Activated naive CD8-positive, alpha-beta T cell treated with anti-CD3 and anti-CD28 coated beads, Interleukin-2, amount 50 U/mL, for 16 hours (primary cell): ENCODE data around the gene ATXN1.
"Not testable (repeated sequence)": the region's sequence is repeated elsewhere in the genome, so short reads cannot be mapped to it uniquely, and the experiment has no call there.

ENCODE experiments used
- DNase-seq: peaks from one replicate; pipeline ENCODE4 v3.0.0-alpha.2; 2020; ENCODE audit warnings: low read depth, low spot score

Gene ATXN1

DNA sequence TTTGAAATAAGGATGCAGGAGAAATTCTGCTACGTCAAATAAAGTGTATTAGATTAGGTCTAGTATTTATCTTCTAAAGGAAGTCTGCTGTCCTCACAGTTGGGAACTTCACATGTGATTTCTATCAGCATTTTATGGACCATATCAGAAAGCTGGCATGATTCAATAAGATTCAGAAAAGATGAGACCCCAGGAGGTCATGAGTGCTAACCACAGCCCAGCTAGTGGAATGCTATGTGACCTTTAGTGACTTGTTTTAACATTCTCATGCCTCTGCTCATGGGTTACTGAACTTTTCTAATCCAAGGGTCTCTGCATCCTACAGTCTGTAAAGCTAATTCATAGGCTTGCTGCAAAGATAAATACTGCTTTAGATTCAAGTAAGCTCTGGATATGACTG, 372.8 kb downstream of the ATXN1 start:
- DNase-seq = no peak

GRCh38 chr6:16386057-16386456, 375.2 kb downstream of the ATXN1 start:
- DNase-seq = no peak

- no peak for DNase-seq
Measured at GRCh38 chr6:16383607-16384206, 377.6 kb downstream of the ATXN1 start.

DNA sequence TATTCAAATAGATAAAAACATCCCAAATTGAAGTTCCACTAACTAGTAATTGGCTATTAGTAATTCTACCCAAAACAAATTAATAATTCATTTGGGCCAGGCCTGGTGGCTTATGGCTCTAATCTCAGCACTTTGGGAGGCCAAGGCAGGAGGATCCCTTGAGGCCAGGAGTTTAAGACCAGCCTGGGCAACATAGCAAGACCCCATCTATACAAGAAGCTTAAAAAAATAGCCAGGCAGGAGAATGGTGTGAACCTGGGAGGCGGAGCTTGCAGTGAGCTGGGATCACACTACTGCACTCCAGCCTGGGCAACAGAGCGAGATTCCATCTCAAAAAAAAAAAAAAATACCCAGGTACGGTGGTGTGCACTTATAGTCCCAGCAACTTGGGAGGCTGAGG, 379.3 kb downstream of the ATXN1 start:
- not testable (repeated sequence) for DNase-seq

- DNase-seq = no peak
Measured at GRCh38 chr6:16380220-16380809, 380.9 kb downstream of the ATXN1 start.

- DNase-seq = not testable (repeated sequence)
Measured at GRCh38 chr6:16378360-16378759, 382.9 kb downstream of the ATXN1 start.

GRCh38 chr6:16377470-16377869, 383.8 kb downstream of the ATXN1 start:
- DNase-seq = no peak

DNA sequence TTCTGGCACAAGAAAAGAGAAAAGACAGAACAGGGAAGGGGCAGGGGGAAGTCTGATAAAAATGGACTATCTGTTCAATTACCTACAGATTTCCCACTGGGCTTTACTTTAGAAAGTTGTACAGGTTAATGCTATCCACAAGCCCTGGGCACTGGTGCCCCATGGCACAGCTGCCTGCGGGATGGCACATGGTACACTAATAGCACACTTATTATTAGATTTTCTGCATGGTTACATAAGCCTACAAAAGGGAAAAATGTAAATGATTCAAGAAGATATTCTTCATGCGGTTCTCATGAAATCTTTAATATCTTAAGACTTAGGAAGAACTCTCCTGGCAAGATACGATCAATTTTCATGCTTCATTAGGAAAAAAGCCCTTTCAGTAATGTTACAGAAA, 385.4 kb downstream of the ATXN1 start:
- DNase-seq = no peak

- no peak for DNase-seq
Measured at GRCh38 chr6:16375206-16375605, 386.1 kb downstream of the ATXN1 start.

- DNase-seq = no peak
Measured at GRCh38 chr6:16374461-16375200, 386.6 kb downstream of the ATXN1 start.

DNA sequence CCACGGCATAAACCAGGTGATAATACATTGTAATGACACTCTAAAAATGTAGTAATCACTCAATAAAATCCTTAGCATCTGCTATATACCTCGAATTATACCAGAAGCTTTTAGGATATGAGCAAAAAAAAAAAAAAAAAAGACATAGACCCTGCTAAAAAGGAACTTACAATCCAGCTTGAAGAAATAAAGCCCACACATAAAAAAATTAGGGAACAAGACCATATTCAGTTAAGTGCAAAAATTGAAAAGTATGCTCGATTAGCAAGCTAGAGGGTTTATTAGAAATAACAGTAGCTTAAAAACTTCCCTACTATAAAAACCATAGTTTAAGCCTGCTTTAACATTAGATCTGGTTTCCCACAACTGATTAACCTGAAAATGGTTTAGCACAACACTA, 387.2 kb downstream of the ATXN1 start:
- no peak for DNase-seq

DNA sequence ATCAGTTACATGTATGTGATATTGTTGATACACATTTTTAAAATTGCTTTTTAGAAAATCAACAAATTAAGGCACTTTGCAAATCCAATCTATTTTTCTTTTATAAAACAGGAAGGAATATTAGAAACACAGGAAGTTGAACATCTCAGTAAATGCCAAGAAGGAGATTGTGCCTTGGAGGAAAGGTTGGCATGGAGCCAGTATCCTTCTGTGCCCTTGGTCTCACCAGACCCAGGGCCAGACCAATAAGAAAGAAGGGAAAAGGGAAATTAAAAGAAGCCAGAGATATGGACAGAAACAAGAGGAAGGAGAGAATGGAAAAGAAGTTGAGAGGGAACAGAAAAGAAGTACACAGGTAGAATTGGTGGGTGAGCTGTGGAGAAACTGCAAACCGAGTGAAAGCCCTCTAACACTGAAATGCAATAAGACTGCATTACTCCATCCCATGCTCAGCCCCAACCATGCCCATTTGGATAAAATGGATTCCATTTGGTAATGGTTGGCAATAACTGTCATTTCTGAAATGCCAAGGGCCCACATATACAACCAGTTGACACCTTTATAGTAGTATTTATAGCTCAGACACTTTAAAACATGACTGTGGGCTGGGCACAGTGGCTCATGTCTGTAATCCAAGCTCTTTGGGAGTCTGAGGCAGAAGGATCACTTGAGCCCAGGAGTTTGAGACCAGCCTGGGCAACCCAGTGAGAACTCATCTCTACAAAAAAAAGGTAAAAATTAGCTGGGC, 389.1 kb downstream of the ATXN1 start:
- no peak for DNase-seq

DNA sequence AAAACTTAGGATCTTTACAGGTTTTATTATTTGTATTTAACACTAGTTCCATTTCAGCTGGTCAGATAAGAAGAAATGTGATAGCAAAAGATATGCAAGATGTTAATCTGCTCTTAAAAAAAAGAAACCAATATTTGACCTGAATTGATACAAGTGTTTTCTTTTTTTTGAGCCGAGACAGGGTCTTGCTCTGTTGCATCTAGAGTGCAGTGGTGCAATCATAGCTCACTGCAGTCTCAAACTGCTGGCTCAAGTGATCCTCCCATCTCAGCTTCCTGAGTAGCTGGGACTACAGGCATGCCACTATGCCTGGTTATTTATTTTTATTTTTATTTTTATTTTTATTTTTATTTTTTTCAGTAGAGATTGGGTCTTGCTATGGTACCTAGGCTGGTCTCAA, 389.9 kb downstream of the ATXN1 start:
- DNase-seq = no peak

DNA sequence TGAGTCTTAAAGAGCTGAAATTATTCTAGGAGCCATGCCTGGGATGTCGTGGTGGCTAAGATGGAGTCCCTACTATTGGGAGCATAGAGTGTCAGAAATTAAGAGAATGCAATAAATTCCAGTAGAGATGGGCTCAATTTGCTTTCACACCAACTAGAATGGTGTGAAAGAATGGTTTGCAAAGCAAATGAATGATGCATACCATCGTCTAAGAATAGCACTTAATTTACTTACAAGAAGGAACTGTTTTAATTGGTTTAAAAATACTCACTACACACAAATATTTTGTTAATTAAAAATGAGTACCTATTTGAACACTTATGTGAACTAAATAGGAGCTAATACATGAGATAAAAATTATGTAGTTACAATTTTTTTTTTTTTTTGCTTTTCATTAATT, 390.3 kb downstream of the ATXN1 start:
- DNase-seq = no peak

DNA sequence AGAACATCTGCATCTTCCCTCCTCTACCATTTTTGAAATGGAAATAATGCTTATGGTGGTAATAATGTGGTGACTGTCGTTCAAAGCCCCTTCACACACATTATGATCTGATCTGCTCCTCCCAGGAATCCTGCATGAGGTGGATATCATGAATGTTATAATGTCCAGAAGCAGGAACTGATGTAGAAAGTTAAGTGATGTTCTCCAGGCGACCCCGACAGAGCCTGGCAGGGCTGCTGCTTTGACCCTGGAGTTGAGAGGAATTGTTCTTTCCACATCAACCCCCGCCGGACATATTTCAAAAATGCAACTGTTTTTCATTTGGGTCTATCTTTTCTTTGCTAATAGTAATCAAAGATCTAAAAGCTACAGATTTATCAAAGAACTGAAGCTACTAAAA, 391.3 kb downstream of the ATXN1 start:
- no peak for DNase-seq

GRCh38 chr6:16369140-16369745, 392.0 kb downstream of the ATXN1 start:
- DNase-seq = no peak

DNA sequence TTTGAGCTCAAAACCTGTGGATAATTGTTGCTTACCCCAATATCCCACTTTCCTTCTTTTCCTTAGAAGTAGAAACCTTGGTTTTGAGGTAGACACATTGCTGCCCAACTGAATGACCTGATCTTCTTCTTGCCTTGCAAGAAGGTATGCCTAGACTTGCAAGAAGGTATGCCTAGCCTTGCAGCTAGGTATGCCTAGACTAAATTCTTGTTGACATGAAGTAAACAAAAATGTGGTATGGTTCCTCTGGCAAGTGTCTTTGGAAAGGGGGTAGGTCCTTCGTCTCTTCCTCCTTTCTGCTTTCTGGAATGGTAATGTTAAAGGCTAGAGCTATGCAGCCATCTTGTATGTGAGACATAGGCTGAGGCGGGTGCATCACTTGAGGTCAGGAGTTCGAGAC, 393.7 kb downstream of the ATXN1 start:
- no peak for DNase-seq

- DNase-seq = no peak
Measured at GRCh38 chr6:16363749-16364148, 397.5 kb downstream of the ATXN1 start.

- DNase-seq = no peak
Measured at GRCh38 chr6:16362819-16363589, 398.3 kb downstream of the ATXN1 start.

GRCh38 chr6:16362296-16362695, 399.0 kb downstream of the ATXN1 start:
- DNase-seq = no peak

DNA sequence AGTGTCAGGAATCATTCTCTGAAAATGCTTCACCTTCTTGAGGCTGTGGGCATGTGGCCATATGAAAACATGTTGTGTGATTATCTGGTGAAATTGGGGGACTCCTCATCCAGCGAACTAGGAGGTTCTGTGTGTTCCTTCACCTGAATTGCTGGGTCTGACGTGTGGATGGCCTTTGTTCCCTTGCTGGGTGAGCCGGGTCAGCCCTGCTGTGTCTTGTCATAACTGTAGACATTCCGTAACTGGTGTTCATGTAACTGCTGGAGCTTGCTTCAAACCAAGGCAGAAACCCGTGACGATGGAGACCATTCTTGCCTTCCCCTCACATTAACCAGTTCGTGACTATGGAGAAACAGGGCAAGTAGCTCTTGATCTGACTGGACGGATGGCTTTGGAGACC, 399.4 kb downstream of the ATXN1 start:
- DNase-seq = no peak
